Osteocyte (in vitro differentiated cells): ENCODE measurements around the gene ZNF292. TPM values are rescaled to one million over a fixed set of nuclear protein-coding genes. Genes with fewer than 3 reads are reported as not detected.

Experiments used
- DNase-seq: peaks from one replicate; pipeline ENCODE4 v3.0.0; 2021; ENCODE audit warnings: mixed read lengths; ENCODE audit not compliant: unreplicated experiment; ENCODE audit errors: extremely low spot score
- H3K27ac Mint-ChIP-seq: one replicate; pipeline ENCODE4 v1.8.0; 2021; ENCODE audit warnings: mild to moderate bottlenecking, mixed read lengths; ENCODE audit not compliant: unreplicated experiment
- H3K27me3 Mint-ChIP-seq: one replicate; pipeline ENCODE4 v1.8.0; 2021; ENCODE audit warnings: mixed read lengths; ENCODE audit not compliant: unreplicated experiment
- H3K36me3 Mint-ChIP-seq: one replicate; pipeline ENCODE4 v1.8.0; 2021; ENCODE audit warnings: mixed read lengths; ENCODE audit not compliant: unreplicated experiment
- H3K4me1 Mint-ChIP-seq: one replicate; pipeline ENCODE4 v1.8.0; 2021; ENCODE audit warnings: mixed read lengths; ENCODE audit not compliant: unreplicated experiment
- H3K4me3 Mint-ChIP-seq: one replicate; pipeline ENCODE4 v1.8.0; 2021; ENCODE audit warnings: mild to moderate bottlenecking, moderate library complexity, mixed read lengths; ENCODE audit not compliant: unreplicated experiment
- H3K9me3 Mint-ChIP-seq: one replicate; pipeline ENCODE4 v1.8.0; 2021; ENCODE audit warnings: mixed read lengths; ENCODE audit not compliant: unreplicated experiment
- CTCF ChIP-seq: fragments of 200-600 bp; sonication (generic); IDR thresholded peaks from 2 replicates; pipeline ENCODE4 v1.5.0; 2021; ENCODE audit warnings: antibody characterized with exemption, mild to moderate bottlenecking, moderate library complexity
- total RNA-seq: library from RNA; stranded (reverse); gene quantifications from 2 replicates; pipeline ENCODE4 v1.2.1, GENCODE V29; 2021

ZNF292 gene
- total RNA-seq, 1 donor from 2014 or later, result 38.8 TPM

GRCh38 chr6:87199787-87200186 lies 44.4 kb downstream of the ZNF292 start:
- Mint-ChIP-seq H3K36me3 (peaks cover 3% of the 10 kb centered on the region), H3K27me3 (no peaks in the 10 kb centered on the region), H3K9me3 (no peaks in the 10 kb centered on the region), H3K4me1 (peaks cover 8% of the 10 kb centered on the region), H3K27ac (no peak overlapping the region), H3K4me3 (no peak overlapping the region)
- no peak for TF ChIP-seq CTCF
- no peak for DNase-seq

- no peak overlapping the region for H3K4me3 Mint-ChIP-seq
- no peak for DNase-seq
- H3K27me3 Mint-ChIP-seq, result no peaks in the 10 kb centered on the region
Measured at GRCh38 chr6:87200469-87201175, 45.3 kb downstream of the ZNF292 start.

GRCh38 chr6:87203448-87204023 lies 48.2 kb downstream of the ZNF292 start:
- Mint-ChIP-seq H3K4me1 (peaks cover 21% of the 10 kb centered on the region), H3K4me3 (no peak overlapping the region), H3K27me3 (no peaks in the 10 kb centered on the region), H3K9me3 (no peaks in the 10 kb centered on the region), H3K27ac (no peak overlapping the region), H3K36me3 (peaks cover 12% of the 10 kb centered on the region)
- TF ChIP-seq CTCF, result no peak
- no peak for DNase-seq

More at GRCh38 chr6:87200469-87201175, 45.3 kb downstream of the ZNF292 start:
- H3K9me3 Mint-ChIP-seq, result no peaks in the 10 kb centered on the region
- H3K36me3 Mint-ChIP-seq, result peaks cover 3% of the 10 kb centered on the region
- TF ChIP-seq CTCF, result no peak
- H3K27ac Mint-ChIP-seq, result no peak overlapping the region
- peaks cover 8% of the 10 kb centered on the region for H3K4me1 Mint-ChIP-seq

- no peak overlapping the region for H3K4me3 Mint-ChIP-seq
Measured at GRCh38 chr6:87209812-87210211, 54.4 kb downstream of the ZNF292 start.

More at GRCh38 chr6:87209812-87210211, 54.4 kb downstream of the ZNF292 start:
- no peak for DNase-seq
- peaks cover 24% of the 10 kb centered on the region for H3K4me1 Mint-ChIP-seq
- no peak overlapping the region for H3K27ac Mint-ChIP-seq
- no peaks in the 10 kb centered on the region for H3K27me3 Mint-ChIP-seq
- H3K9me3 Mint-ChIP-seq, result no peaks in the 10 kb centered on the region
- H3K36me3 Mint-ChIP-seq, result peaks cover 15% of the 10 kb centered on the region
- no peak for TF ChIP-seq CTCF
